Activated CD4-positive, alpha-beta T cell treated with anti-CD3 and anti-CD28 coated beads for 1 hour (primary cell): Measurements from ENCODE around the gene RBM19.

Experiments
- DNase-seq: peaks from one replicate; pipeline ENCODE4 v3.0.0-alpha.2; 2020

Gene RBM19

DNA sequence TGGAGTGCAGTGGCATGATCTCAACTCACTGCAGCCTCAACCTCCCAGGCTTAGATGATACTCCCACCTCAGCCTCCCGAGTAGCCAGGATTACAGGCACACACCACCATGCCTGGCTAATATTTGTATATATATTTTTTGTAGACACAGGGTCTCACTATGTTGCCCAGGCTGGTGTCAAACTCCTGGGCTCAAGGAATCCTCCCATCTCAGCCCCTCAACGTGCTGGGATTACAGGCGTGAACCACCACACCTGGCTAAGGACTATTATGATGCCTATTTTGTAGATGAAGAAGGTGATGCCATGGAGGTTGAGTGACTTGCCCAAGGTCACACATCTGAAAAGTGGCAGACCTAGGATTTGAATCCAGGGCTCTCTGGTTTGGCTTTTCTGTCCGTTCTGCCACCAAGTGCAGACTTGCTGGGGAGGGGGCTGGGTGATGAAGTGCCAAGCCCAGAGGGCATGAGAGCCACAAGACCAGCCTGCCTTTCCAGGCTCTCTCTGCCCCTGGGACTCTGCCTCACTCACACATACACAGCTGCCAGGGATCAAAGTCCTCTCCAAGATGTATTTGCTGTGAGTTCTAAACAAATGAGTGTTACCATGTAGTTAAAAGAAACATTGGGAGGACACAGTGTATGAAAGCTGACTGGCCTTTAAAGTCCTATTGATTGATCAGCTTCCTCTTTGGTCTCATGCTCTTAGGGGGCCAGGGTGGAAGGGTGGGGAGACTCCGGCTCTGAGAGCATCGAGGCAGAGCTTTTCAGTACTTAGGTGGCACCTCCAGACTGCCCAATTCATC lies 21.3 kb upstream of the RBM19 start:
- DNase-seq, result no peak

DNA sequence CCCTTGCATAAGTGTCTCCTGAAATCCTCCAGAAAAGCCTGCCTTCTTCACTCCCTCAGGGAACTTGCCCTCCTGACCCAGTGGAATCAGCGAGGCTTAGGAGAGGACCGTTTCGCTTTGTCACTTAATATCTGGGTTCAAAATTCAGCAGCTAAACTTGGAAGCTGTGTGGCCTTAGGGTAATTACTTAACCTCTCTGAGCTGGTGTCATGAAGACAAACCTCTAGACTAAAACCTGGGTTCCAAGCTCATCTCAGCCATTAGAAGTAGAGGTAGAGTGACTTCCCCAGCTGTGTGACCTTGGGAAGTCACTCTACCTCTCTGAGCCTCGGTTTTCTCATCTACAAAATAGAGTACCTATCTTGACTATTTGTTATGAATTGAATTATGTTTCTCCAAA lies 18.3 kb upstream of the RBM19 start:
- DNase-seq, result no peak

DNA sequence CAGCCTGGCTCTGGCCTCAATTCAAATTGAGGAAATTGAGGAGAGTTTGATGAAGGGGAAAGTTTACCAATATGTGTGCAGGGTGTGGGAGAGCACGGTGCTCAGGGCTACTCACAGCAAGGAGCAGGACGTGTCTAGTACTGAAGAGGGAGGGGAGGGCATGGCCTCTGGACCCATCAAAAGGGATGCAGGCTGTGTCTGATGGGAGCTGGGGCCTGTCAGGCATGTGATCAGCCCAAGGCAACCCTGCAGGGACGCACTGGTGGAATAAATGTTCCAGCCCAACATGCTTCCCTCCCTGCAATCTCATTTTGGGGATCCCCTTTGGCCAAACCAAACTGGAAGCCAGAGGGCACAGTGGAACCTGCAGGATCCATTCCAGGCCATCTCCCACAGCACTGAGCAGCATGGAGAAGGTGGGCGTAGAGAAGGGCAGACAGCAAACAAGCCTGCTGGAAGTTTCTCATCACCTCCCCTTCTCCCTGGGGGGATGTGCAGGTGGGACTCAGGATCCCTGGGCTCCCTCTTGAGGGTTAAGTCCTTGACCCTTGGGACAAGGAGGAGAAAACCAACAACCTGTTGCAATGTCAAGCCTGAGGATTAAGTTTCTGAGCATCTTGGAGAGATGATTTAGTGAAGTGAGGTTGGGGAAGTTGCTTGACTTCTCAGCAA lies 17.8 kb upstream of the RBM19 start:
- no peak for DNase-seq

DNA sequence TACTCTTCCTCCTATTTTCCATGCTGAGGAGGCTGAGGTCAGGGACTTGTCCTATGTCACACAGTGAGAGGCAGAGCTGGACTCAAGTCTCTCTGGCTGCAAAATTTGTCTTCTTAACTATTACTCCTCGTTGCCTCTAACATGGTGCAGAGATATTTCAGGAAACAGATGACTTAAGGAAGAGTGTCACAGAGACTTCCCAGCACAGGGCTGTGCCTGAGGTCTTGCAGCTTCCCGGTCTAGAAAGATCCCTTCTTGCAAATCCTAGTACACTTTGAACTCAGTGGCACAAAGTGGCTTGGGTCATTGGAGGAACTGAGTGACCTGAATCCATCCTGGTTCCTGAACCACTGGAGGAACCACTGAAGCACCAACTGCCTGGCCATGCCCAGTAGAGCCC lies 17.1 kb upstream of the RBM19 start:
- no peak for DNase-seq

DNA sequence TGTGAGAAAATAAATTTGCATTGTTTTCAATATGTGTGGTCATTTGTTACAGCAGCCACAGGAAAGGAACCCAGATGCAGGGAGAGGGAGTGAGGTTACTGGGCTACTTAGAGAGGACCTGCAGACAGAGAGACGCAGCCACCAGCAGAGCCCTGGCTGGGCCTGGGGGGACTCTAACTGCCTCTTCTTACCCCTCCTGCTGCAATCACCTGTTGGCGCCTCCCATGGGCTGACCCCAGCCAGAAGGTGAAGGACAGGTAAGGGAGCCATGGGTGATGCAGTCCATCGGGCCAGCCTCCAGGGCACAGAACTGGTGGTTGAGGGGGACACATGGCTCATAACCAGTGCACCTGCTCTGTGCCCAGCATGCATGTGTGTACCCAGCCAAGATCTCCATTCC lies 15.8 kb upstream of the RBM19 start:
- DNase-seq, result no peak

DNA sequence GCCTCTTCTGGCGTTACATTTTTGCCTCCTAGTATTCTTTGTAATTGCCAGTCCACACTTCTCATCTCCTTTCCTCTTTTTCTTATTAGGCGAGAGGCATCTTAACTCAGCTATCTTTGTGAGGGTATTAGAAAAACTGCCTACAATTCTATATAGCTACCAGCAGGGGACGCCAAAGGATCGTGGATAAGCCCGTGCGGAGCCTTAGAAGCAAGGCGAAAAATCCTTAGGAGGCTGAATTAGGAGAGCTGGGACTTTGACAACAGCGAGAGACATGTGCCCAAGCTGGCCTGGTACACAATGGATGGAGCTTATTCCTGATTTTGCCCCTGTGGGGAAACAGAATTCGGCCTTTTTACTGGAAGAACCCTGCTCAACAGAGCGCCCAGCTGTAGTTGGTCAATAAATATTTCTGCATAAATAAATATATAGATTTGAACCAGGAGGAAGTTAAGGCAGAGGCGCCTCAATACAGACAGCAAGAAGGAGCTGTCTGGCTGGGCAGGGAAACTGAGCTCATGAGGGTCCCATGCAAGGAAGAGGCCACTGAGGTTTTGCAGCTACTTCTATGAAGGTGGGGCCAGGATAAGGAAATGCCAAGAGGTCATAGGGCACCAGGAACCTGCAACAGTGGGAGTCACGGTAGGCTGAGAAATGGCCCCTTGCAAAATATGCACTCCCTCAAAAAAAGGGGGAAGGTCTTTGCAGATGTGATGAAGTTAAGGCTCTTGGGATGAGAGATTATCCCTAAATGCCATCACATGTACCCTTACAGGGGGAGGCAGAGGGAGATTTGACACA lies 14.6 kb upstream of the RBM19 start:
- DNase-seq, result no peak

DNA sequence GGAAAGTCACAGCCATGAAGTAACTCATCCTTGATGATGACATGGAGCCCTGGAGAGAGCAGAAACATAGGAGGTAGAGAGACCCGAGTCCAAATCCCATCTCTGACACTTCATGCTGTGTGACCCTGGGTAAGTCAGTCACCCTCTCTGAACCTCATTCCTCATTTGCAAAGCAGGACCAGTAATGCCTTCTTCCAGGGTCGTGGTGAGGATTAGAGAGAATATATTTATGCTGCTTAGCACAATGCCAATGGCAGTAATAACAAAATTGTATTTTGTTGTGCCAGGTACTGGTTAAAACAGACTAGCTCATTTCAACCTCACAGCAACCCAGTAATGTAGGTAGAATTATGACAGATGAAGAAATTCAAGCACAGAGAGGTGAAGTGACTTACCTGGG lies 13.9 kb upstream of the RBM19 start:
- no peak for DNase-seq

DNA sequence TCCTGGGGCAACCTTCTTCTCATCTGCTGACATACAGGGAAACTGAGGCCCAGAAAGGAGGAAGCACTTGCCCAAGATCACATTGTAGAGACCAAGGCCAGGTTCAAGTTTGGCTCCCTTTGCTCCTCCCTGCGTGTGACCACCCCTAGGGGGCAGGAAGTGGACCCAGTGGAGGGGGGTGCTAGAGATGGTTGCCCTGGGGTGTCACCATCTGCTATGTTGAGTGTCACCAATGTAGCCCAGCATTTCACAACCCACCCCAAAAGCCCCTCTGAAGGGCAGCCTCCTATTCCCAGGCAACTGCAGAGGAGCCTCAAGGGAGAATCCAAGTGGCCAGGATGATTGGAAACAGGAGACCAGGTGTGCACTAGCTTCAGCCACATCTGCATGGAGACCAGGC lies 12.0 kb upstream of the RBM19 start:
- no peak for DNase-seq

DNA sequence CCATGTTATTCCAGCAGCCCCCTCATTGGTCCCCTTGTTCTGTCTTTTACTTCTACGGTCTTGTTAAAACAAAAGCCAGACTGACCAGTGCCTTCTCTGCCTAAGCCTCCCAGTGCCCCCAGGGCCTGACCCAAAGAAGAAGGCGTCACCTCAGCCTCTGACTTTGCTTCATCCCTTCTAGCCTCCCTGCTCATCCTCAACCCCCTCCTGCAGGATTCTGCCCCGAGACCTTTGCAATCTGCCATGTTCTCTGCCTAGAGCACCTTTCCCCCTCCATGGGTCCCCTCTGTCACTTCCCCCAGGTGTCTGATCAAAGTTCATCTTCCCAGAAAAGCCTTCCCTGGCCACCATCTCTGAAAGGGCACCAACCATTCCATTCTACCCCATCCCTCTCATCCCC lies 7.9 kb upstream of the RBM19 start:
- DNase-seq, result no peak

DNA sequence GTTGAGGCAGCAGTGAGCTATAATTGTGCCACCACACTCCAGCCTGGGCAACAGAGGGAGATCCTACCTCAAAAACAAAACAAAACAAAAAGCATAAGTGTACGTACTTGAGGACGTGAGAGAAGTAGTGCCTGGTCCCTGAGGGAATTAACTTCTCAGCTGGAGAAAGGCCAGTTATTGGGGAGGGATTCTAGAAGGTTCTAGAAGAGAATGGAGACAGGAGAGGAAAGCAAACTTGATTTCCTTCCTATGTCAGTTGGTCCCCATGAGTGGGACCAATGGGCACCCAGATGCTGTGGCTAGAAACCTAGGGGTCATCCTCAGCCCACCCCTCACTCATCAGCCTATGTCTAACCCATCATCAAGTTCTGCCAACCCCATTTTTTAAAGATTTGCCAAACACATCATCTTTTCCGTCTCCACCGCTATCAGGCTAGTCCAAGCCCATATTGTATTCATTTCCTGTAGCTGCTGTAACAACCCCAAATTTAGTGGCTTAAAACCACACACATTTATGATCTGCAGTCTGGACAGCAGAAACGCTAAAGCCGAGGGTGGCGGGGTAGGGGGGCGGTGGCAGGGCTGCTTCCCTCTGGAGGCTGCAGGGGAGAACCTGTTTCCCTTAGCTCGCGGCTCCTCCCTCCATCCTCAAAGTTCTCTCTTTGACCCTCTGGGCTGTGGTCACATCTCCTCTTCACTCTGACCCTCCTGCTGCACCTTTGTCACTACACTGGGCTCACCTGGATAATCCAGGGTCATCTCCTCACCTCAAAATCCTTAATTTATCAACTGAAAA lies 7.2 kb upstream of the RBM19 start:
- no peak for DNase-seq

DNA sequence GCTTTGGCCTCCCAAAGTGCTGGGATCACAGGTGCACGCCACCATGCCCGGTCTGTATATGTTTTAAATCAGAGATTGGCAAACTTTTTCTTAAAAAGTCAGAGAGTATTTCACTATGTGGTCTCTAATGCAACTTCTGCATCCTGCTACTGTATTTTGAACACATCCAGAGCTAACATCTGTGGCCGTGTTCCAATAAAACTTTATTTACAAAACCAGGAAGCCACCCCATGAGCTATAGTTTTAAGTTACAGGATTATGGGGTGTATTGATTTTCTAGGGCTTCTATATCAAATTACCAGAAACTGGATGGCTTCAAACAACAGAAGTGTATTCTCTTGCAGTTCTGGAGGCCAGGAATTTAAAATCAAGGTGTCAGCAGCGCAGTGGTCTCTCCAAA lies 5.3 kb upstream of the RBM19 start:
- DNase-seq, result no peak

DNA sequence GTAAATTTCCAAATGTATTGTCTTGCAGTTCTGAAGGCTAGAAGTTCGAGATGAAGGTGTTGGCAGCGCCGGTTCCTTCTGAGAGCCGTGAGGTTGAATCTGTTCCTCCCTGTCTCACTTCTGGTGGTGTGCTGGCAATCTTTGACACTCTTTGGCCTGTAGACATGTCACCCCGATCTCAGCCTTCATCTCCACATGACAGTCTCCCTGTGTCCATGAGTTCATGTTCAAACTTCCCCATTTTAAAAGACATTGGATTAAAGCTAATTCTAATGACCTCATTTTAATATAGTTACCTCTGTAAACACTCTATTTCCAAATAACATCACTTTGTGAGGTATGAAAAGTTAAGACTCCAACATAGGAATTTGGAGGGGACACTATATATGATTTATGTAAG lies 4.1 kb upstream of the RBM19 start:
- no peak for DNase-seq

DNA sequence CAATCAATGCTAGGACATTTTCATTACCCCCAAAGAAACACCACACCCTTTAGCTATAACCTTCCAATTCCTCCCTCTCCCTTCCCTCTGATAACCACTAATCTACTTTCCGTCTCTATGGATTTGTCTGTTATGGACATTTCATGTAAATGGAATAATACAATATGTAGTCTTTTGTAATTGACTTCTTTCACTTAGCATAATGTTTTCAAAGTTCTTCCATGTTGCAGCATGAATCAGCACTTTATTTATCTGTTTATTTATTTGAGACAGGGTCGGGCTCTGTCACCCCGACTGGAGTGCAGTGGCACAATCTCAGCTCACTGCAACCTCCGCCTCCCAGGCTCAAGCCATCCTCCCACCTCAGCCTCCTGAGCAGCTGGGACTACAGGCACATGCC lies 1.2 kb upstream of the RBM19 start:
- DNase-seq, result no peak

DNA sequence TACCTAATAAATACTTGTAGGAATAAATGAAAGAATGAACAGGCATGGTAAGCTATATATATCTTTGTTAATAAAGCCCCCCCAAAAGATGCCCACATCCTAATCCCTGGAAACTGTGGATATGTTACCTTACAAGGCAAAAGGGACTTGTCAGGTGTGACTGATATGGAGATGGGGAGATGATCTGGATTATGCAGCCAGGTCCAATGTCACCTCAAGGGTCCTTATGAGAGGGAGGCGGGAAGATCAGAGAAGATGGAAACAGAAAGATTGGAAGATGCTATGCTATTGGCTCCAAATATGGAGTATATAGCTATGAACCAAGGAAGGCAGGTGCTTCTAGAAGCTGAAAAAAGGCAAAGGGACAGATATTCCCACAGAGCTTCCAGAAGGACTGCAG lies 3.4 kb downstream of the RBM19 start:
- DNase-seq, result no peak

DNA sequence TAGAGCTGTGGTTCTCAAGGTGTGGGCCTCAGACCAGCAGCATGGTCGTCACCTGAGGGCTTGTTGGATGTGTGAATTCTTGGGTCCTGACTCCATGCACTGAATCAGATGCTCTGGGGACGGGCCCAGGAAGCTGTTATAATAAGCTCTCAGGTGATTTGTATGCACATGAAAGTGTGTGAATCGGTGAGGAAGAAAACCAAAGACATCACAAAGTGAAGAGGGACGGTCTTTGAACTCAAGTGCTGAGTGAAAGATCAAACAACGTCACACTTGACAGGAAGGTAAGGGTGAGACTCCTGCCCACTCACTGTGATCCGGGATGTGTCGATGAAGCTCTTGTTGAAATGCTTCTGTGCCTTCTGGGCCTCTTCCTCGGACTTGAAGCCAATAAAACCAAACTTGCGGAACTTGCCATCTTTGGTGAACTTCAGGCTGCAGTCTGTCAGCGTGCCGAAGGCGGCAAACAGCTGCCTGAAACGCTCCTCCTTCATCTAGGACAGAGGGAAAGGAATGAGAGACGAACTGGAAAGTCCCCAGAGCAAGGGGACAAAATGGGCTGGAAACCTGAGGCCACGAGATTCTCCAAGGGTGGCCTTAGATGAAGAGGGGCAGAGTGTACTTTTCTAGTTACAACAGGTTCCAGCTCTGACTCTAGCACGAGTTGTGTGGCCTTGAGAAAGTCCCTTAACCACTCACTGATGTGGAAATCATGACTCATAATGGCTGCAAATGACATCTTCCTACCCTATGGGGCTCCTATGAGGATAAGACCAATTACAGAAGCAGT lies 4.0 kb downstream of the RBM19 start:
- DNase-seq, result no peak

DNA sequence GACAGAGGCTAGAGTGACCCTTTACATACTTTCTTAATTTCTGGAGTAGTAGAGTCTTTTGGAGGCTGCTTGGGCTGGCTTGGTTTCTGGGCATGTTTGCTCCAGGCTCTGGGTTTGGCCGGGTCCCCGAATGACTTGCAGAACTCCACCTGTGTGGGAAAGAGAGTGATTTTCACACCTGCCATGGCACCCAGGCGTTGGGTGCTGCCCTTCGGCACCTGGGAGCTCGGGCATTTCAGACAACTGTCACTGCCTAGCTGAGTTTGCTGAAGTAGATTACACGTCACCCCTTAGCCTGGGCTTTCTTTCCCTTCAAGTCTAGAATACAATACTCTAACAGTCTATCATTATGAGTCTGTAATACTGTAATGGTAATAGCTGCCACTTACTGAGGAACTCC lies 6.1 kb downstream of the RBM19 start:
- no peak for DNase-seq

DNA sequence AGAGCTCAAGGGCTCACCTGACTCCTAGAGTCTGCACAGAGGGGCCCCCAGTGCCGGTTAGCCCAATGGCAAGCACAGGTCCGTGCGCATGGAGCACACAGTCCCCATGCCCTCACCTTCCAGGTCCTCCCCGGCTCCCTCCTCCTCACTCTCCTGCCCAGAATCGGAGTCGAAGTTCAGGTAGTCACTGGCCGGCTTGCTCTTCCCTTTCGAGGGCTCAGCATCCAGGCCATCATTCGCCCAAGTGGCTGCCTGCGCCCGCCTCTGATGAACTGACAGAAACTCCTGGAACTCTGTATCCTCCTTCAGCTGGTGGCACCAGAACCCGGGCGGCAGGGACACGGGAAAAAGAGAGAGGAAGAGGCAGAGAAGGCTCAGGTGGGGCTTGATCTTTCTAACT lies 7.0 kb downstream of the RBM19 start:
- DNase-seq, result no peak

DNA sequence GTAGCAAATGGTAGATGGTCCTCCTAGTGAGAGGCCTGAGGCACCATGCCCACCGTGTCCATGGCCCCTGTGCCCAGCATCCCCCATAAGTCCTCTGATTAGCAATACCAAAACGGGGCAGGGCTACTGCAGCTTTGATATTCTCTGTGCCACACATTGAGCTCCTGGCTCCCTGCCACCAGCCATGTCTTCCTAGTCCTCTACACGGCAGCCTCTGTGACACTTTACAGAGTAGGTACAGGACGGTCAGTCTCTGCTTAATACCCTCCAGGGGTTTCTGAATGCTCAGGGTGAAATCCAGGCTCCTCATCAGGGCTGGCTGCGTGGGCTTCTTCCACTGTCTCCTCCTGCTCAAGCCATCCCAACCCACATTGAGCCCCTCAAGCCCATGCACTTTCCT lies 8.0 kb downstream of the RBM19 start:
- no peak for DNase-seq

DNA sequence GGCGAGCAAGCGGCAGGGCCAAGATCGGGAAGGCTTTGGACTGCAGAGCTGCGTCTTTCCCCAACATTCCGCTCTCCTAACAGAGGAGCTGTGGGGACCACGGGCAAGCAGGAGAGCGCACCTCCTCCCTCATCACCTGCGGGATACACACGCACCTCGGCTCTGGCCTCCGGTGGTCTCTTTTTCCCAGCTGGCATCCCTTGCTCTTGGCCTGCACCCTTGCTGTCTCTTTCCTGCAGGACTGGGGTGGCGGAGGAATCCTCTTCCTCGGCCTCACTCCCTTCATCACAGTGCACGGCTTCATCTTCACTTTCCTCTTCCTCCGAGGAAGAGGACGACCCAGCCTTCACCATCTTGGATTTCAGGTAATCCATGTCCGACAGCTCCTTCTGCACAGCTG lies 8.5 kb downstream of the RBM19 start:
- no peak for DNase-seq

DNA sequence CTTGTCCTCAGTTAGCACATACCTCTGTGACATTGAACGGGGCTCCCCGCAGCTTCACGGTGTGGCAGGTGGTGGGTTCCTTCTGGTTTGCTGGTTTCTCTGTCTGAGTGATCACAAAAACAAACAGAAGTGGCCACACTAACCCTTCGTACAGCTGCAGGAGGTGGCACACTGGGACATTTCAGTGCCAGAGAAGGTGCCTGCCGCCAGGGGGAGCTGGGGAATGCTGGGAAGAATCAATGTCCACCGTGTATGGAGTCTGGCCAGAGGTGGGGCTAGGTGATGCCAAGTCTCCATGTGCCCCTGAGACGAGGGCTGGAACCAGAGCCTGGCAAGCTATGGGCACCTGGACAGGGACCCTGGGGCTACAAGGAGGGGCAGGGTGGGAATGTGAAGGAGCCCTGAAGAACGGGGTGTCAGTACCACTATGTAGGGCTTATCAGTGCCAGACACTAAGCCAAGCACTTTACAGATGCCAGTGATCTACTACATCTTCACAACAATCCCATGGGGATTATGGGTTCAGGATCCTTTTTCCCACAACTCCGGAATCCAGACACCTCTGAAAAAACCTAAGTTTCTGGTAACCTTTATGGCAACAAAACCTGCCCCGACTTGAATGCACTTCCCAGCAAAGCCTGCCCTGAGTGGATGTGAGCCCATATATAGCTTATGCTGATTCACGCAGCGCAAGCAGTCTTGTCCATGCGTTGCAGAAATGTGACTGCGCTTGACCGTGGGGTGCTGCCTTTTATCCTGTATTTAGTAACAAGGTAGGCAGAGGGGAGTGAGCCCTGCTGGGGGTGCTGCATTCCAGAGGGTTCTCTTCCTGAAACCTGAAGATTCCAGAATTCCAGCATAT lies 10.8 kb downstream of the RBM19 start:
- DNase-seq, result no peak

DNA sequence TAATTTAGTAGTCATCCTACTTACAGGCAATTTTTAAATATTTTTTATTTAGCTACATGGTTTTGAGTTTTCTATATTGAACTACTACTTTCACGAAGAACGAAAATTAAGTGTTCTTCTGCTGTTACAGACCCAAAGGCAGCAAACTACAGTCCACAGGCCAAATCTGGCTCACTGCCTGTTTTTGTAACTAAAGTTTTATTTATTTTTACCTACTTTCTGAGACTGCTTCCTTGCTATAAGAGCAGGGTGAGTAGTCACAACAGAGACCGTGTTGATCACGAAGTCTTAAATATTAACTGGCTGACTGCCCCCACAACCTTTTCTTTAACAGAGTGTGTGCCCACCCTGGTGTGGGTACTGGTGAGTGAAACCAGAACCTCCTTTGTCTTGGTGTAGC lies 11.6 kb downstream of the RBM19 start:
- DNase-seq, result no peak
